Peyer's patch (tissue), 4 donors: ENCODE data around the gene SYT6. TPM values are rescaled to one million over a fixed set of nuclear protein-coding genes. Genes with fewer than 3 reads are reported as not detected.

Experiments used
- DNase-seq, 3 donors: peaks; one replicate each; pipeline ENCODE4 v3.0.0-alpha.2; 2017 to 2019
- H3K27ac ChIP-seq, 4 donors: fragments of 200-600 bp; sonication (generic); one replicate each; pipeline ENCODE4 v1.5.1; 2016 to 2019
- H3K27me3 ChIP-seq, 2 donors: fragments of 200-600 bp; sonication (generic); one replicate each; pipeline ENCODE4 v1.5.1; 2019
- H3K36me3 ChIP-seq, 3 donors: fragments of 200-600 bp; sonication (generic); one replicate each; pipeline ENCODE4 v1.5.1; 2016 to 2019
- H3K4me1 ChIP-seq, 4 donors: fragments of 200-600 bp; sonication (generic); one replicate each; pipeline ENCODE4 v1.5.1; 2016 to 2019
- H3K4me3 ChIP-seq, 4 donors: fragments of 200-600 bp; sonication (generic); 1 replicate in 3 of 4; 2 replicates in 1 of 4; pipeline ENCODE4 v1.5.1; 2016 to 2019; ENCODE audit warnings: mild to moderate bottlenecking in 1 of 4
- H3K9me3 ChIP-seq, 4 donors: fragments of 200-600 bp; sonication (generic); one replicate each; pipeline ENCODE4 v1.5.1; 2016 to 2019; ENCODE audit warnings: mild to moderate bottlenecking in 1 of 4
- POLR2A ChIP-seq, 2 donors: fragments of 450-650 bp; IDR thresholded peaks; one replicate each; pipeline ENCODE4 v1.5.1; 2017; ENCODE audit warnings: antibody characterized with exemption in 2 of 2, mild to moderate bottlenecking in 2 of 2, moderate library complexity in 2 of 2
- total RNA-seq, 4 donors: library from RNA; depleted of rRNA; stranded (reverse); fragments of >200 nt; gene quantifications; one replicate each; pipeline ENCODE4 v1.1.0, GENCODE V29; 2016
- TF ChIP-seq, protein P1 (sequence below), 6 experiments: fragments of 450-650 bp in 4 of 6; fragments of 200-600 bp in 2 of 6; sonication (generic) in 1 of 6; IDR thresholded peaks; one replicate each; pipeline ENCODE4 v1.5.1; 2017 to 2019; ENCODE audit warnings: antibody characterized with exemption in 6 of 6, mild to moderate bottlenecking in 3 of 6, moderate library complexity in 1 of 6

The SYT6 gene
- total RNA-seq, 4 donors from 2014 or later: not detected

- H3K4me1 ChIP-seq: no peaks in the 10 kb centered on the region
- no peaks in the 10 kb centered on the region for H3K9me3 ChIP-seq
- TF ChIP-seq POLR2A (IDR thresholded peaks at IDR 0.05): no peak
- TF ChIP-seq, protein P1, sequence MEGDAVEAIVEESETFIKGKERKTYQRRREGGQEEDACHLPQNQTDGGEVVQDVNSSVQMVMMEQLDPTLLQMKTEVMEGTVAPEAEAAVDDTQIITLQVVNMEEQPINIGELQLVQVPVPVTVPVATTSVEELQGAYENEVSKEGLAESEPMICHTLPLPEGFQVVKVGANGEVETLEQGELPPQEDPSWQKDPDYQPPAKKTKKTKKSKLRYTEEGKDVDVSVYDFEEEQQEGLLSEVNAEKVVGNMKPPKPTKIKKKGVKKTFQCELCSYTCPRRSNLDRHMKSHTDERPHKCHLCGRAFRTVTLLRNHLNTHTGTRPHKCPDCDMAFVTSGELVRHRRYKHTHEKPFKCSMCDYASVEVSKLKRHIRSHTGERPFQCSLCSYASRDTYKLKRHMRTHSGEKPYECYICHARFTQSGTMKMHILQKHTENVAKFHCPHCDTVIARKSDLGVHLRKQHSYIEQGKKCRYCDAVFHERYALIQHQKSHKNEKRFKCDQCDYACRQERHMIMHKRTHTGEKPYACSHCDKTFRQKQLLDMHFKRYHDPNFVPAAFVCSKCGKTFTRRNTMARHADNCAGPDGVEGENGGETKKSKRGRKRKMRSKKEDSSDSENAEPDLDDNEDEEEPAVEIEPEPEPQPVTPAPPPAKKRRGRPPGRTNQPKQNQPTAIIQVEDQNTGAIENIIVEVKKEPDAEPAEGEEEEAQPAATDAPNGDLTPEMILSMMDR (IDR thresholded peaks at IDR 0.05): no peak
- H3K4me3 ChIP-seq: no peak overlapping the region
- no peaks in the 10 kb centered on the region for H3K36me3 ChIP-seq
- DNase-seq: no peak
- H3K27ac ChIP-seq: no peak overlapping the region
- H3K27me3 ChIP-seq: no peaks in the 10 kb centered on the region
These were observed 29.0 kb downstream of the SYT6 start for GRCh38 chr1:114124644-114125043.

- no peak overlapping the region for H3K4me3 ChIP-seq
- no peak overlapping the region for H3K27ac ChIP-seq
- TF ChIP-seq POLR2A (IDR thresholded peaks at IDR 0.05): no peak
- no peak for DNase-seq
- no peaks in the 10 kb centered on the region for H3K4me1 ChIP-seq
- no peaks in the 10 kb centered on the region for H3K27me3 ChIP-seq
- H3K36me3 ChIP-seq: no peaks in the 10 kb centered on the region
- H3K9me3 ChIP-seq: no peaks in the 10 kb centered on the region
These were observed 30.6 kb downstream of the SYT6 start for GRCh38 chr1:114122941-114123618.

DNA sequence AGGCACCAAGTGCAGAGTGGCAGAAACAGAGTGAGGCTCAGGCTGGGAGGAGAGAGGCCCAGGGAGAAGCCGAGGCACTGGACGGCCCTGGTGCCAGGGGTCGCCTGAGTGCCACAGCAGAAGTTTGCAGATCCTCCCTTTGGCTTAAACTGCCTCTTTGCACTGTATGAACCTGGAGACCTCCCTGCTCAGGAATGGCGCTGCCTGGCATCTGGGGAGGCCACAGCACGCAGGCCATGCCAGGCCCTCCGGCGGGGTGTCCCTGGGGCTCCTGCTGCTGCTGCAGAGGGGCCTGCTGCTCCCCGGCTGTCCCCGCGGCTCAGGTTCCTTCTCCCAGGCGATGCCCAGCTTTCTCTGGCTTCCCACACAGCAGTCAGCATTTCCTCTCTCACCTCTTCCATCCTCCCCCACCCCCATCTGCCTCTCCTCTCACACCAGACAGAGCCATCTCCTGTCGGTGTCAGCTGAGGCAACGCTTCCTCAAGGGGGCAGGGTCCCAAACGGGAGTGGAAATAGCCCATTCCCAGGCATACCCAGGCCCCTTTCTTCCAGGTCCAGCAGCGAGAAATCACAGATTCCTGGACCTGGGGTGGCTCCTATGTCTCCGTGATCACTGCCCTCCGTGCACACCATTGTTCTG is 35.2 kb downstream of the SYT6 start:
- Histone ChIP-seq H3K36me3 (no peaks in the 10 kb centered on the region), H3K4me1 (no peaks in the 10 kb centered on the region), H3K9me3 (no peaks in the 10 kb centered on the region), H3K27ac (no peak overlapping the region), H3K4me3 (no peak overlapping the region), H3K27me3 (no peaks in the 10 kb centered on the region)
- TF ChIP-seq, protein P1 (IDR thresholded peaks at IDR 0.05): no peak
- no peak for TF ChIP-seq POLR2A (IDR thresholded peaks at IDR 0.05)
- DNase-seq: no peak

DNA sequence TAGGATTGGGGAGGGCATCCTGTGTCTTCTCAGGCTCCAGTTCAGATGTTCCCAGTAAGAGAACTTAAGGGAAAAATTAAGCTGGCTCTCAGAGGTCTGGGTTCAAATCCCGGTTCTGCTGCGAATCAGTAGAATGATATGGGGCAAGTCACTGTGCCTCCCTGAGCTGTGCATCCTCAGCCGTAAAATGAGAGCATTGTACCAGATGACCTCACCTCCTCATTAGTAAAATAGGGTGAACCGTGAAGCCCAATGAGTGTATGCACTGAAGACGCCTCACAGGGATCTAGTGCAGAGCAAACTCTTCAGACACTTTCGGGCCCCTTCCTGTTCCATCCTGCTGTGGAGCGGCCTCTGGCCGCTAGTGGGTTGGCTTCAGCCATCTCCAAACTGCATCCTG is 36.0 kb downstream of the SYT6 start:
- H3K36me3 ChIP-seq: no peaks in the 10 kb centered on the region
- H3K9me3 ChIP-seq: no peaks in the 10 kb centered on the region
- no peaks in the 10 kb centered on the region for H3K4me1 ChIP-seq
- no peak overlapping the region for H3K27ac ChIP-seq
- DNase-seq: no peak
- H3K27me3 ChIP-seq: no peaks in the 10 kb centered on the region
- TF ChIP-seq, protein P1 (IDR thresholded peaks at IDR 0.05): no peak
- TF ChIP-seq POLR2A (IDR thresholded peaks at IDR 0.05): no peak
- H3K4me3 ChIP-seq: no peak overlapping the region

DNA sequence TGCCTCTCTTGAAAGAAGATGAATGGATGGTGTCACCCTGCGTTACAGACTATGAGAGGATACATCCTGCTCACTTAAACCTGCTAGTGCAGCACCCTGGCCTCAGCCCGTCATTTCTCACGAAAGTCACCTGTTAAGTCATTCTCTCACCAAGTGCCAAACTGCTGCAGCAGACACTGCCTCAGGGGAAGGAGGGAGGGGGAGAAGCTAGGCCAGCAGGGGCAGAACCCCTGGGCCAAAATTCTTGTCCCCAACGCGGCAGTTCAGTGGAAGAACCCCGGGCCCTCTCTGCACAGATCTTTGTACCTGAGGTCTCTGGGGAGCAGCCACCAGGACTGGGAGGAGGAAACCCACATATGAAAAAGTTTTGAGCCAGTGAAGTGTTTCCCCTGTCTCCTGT is 37.6 kb downstream of the SYT6 start:
- no peak for DNase-seq
- Histone ChIP-seq H3K27ac (no peak overlapping the region), H3K4me1 (no peaks in the 10 kb centered on the region), H3K9me3 (no peaks in the 10 kb centered on the region), H3K36me3 (no peaks in the 10 kb centered on the region), H3K4me3 (no peak overlapping the region), H3K27me3 (no peaks in the 10 kb centered on the region)
- TF ChIP-seq, protein P1 (IDR thresholded peaks at IDR 0.05): no peak
- TF ChIP-seq POLR2A (IDR thresholded peaks at IDR 0.05): no peak

- no peak for DNase-seq
- Histone ChIP-seq H3K4me3 (no peak overlapping the region), H3K27ac (no peak overlapping the region), H3K27me3 (no peaks in the 10 kb centered on the region), H3K4me1 (no peaks in the 10 kb centered on the region), H3K36me3 (no peaks in the 10 kb centered on the region), H3K9me3 (no peaks in the 10 kb centered on the region)
- TF ChIP-seq, protein P1 (IDR thresholded peaks at IDR 0.05): no peak
- no peak for TF ChIP-seq POLR2A (IDR thresholded peaks at IDR 0.05)
These were observed 39.2 kb downstream of the SYT6 start for GRCh38 chr1:114114185-114115094.
